GM12801 (cell line): ENCODE data around the gene EHD1.

ENCODE experiments used
- TF ChIP-seq, protein P1 (sequence below): IDR thresholded peaks from one replicate; pipeline ENCODE4 v1.5.1; 2011; ENCODE audit warnings: control low read depth; ENCODE audit not compliant: insufficient read length; ENCODE audit errors: extremely low read depth

Gene EHD1

GRCh38 chr11:64908766-64909165, 30.3 kb upstream of the EHD1 start:
- TF ChIP-seq, protein P1, sequence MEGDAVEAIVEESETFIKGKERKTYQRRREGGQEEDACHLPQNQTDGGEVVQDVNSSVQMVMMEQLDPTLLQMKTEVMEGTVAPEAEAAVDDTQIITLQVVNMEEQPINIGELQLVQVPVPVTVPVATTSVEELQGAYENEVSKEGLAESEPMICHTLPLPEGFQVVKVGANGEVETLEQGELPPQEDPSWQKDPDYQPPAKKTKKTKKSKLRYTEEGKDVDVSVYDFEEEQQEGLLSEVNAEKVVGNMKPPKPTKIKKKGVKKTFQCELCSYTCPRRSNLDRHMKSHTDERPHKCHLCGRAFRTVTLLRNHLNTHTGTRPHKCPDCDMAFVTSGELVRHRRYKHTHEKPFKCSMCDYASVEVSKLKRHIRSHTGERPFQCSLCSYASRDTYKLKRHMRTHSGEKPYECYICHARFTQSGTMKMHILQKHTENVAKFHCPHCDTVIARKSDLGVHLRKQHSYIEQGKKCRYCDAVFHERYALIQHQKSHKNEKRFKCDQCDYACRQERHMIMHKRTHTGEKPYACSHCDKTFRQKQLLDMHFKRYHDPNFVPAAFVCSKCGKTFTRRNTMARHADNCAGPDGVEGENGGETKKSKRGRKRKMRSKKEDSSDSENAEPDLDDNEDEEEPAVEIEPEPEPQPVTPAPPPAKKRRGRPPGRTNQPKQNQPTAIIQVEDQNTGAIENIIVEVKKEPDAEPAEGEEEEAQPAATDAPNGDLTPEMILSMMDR: no peak

DNA sequence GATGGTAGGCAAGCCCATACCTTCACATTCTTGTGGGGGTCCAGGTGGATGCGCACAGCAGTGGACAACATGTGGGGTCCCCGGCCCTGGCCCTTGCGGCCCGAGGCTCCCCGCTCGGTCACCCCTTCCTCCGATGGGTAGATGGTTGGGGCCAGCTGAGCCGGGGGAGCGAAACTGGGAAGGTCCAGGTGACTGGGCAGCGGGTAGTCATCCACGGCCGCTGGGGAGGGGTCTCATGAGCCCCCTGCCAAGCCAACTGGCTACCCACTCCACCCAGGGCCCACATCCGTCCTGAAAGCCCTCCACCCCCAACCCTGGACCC, 27.9 kb upstream of the EHD1 start:
- TF ChIP-seq, protein P1: no peak

DNA sequence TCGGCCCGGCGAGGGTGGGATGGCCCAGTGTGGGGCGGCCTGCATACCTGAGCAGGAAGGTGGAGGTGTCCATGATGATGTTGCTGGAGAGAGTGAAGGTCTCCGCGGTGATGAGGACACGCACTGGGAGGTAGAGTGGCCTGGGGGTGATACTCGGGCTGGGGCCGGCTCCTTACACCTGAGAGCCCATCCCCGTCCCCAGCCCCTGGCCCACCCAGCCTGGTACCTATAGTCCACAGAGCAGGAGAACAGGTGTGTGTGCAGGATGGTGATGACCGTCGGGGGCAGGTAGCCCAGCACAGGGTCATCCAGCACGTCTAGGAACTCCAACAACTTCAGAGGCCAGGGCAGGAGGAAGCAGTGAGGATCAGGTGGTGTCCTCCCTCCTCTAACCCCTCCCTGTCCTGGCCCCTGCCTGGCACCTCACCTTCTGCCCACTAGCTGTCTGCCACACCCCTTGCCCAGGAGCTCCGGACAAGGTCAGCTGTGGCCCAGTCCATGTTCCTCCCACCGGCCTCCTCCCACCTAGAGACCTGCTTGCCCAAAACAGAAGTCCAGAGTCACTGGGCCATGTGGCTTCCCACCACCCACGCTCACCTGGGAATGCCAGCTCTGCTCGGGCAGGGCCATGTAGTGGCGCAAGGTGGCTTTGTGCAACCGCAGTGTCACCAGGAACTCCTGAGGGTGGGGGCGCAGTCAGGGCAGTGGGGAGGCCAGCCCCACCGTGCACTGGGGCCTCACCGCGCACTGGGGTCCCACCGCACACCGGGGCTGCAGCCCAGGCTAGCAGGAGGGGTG, 27.3 kb upstream of the EHD1 start:
- TF ChIP-seq, protein P1: no peak

DNA sequence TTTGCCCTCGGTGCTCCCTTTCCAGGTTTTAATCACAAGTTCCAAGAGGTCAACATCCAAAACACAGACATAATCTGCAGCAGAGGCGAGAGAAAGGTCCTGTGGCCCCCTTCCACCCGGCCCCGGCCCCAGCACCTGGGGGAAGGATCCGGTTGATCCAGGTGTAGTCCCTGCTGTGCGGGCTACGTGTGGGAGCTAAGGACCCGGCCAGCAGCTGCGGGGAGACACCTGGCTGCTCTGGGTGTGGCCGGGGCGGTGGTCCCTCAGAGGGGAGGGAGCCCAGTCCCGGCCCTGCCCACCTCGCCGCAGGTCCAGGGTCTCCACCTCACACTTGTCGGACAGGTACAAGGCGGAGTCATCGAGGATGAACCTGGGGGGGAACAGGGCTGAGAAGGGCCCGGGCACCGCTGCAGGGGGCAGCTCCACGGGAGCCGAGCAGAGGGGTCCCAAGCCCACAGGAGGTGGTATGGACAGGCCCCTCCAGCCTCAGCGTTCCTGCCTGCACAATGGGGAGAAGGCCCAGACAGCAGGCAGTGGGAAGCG, 24.9 kb upstream of the EHD1 start:
- TF ChIP-seq, protein P1: no peak

GRCh38 chr11:64902102-64902900, 23.9 kb upstream of the EHD1 start:
- TF ChIP-seq, protein P1: no peak

DNA sequence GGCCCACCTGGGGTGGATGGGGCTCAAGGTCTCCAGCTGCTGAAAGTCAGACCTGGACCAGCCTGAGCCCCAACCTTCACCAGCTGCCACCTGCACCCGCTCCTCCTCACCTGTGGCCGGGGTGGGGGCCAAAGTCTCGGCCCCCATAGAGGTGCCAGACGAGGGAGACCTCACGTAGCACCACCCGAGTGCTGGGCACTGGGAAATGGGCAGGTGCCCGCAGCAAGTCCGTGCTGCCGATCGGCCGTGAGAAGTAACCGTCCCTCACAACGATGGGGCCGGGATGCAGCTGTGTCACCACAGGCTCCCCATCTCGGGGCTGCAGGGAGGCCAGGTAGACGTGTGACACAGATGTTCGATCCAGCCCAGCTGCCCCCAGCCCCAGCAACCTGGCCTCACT, 22.4 kb upstream of the EHD1 start:
- TF ChIP-seq, protein P1: no peak

DNA sequence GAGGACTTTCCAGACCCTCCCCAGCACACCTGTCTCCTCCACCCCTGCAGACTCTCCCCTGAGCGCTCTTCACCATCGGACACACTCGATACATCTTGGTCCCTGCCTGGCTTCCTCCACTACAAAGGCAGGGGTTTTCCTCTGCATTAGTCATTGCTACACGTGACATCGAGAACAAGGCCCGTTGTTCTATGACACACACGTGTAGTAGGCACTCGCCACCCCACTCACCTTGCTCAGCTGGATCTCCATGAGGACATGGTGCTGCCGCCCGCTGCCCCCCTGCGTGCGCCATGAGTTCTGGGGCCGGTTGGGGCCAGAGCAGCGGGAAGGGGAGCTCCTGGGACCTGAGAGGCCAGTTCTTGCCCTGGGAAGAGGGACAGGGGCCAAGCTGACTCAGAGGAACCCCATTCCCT, 21.9 kb upstream of the EHD1 start:
- TF ChIP-seq, protein P1: no peak
